CD4-positive, CD25-positive, alpha-beta regulatory T cell (primary cell): Measurements from ENCODE around the gene L3HYPDH. TPM values are rescaled to one million over a fixed set of nuclear protein-coding genes. Genes with fewer than 3 reads are reported as not detected.

Source experiments
- ATAC-seq, 2 donors: fragments of 150-1000 bp; cut with Tn5 transposase; one replicate each; pipeline ENCODE4 v1.10.0; 2021; ENCODE audit warnings: low read depth in 2 of 2, moderate number of reproducible peaks in 2 of 2, moderate library complexity in 1 of 2
- DNase-seq, 3 donors: peaks; one replicate each; pipeline versions ENCODE4 v3.0.0 to v3.0.0-alpha.2; 2012 to 2022; ENCODE audit warnings: mixed read lengths in 1 of 3
- H3K27ac ChIP-seq: one replicate; pipeline ENCODE4 v1.7.0; 2013; ENCODE audit warnings: mild to moderate bottlenecking, low read length; ENCODE audit not compliant: insufficient read depth, poor library complexity, severe bottlenecking
- H3K27me3 ChIP-seq: one replicate; pipeline ENCODE4 v1.7.0; 2013; ENCODE audit warnings: low read length; ENCODE audit not compliant: control insufficient read depth, insufficient read depth
- H3K36me3 ChIP-seq: one replicate; pipeline ENCODE4 v1.7.0; 2013; ENCODE audit warnings: mild to moderate bottlenecking, low read length, moderate library complexity; ENCODE audit not compliant: control insufficient read depth, insufficient read depth
- H3K4me1 ChIP-seq: 2 replicates; pipeline ENCODE4 v1.7.0; 2013; ENCODE audit warnings: mild to moderate bottlenecking, low read length; ENCODE audit not compliant: insufficient read depth, control insufficient read depth, poor library complexity, severe bottlenecking
- H3K4me3 ChIP-seq: one replicate; pipeline ENCODE4 v1.7.0; 2013; ENCODE audit warnings: low read depth, mild to moderate bottlenecking, low read length, moderate library complexity
- H3K9me3 ChIP-seq, 2 experiments: 1 replicate in 1 of 2; 2 replicates in 1 of 2; pipeline ENCODE4 v1.7.0; 2013; ENCODE audit warnings: low read length in 2 of 2, mild to moderate bottlenecking in 1 of 2, moderate library complexity in 1 of 2; ENCODE audit not compliant: control insufficient read depth in 2 of 2
- H3K27ac Mint-ChIP-seq, 3 donors: one replicate each; pipeline ENCODE4 v1.8.0; 2020 to 2022; ENCODE audit warnings: mild to moderate bottlenecking in 3 of 3, mixed read lengths in 3 of 3, moderate library complexity in 2 of 3
- H3K27me3 Mint-ChIP-seq: one replicate; pipeline ENCODE4 v1.8.0; 2022; ENCODE audit warnings: mild to moderate bottlenecking, mixed read lengths
- H3K36me3 Mint-ChIP-seq: one replicate; pipeline ENCODE4 v1.8.0; 2020; ENCODE audit warnings: mixed read lengths
- H3K4me1 Mint-ChIP-seq, 4 donors: one replicate each; pipeline ENCODE4 v1.8.0; 2020 to 2022; ENCODE audit warnings: mixed read lengths in 4 of 4, mild to moderate bottlenecking in 1 of 4
- H3K4me3 Mint-ChIP-seq, 4 donors: one replicate each; pipeline ENCODE4 v1.8.0; 2020 to 2022; ENCODE audit warnings: mild to moderate bottlenecking in 4 of 4, mixed read lengths in 4 of 4, moderate library complexity in 3 of 4
- H3K9me3 Mint-ChIP-seq, 7 donors: one replicate each; pipeline ENCODE4 v1.8.0; 2020 to 2022; ENCODE audit warnings: mixed read lengths in 7 of 7, mild to moderate bottlenecking in 3 of 7, moderate library complexity in 2 of 7
- polyA plus RNA-seq, 4 donors: library from polyadenylated mRNA; unstranded; fragments of 300-500 nt; fragmentation: Illumina TruSeq; gene quantifications; one replicate each; pipeline ENCODE4 v1.2.3, GENCODE V29; 2021
- total RNA-seq: library from RNA; stranded (reverse); gene quantifications from one replicate; pipeline ENCODE4 v1.2.3, GENCODE V29; 2022

The L3HYPDH gene
- total and polyA plus RNA-seq, 5 donors from 2014 or later, result 3.5 to 20.6 (median 5.1) TPM

DNA sequence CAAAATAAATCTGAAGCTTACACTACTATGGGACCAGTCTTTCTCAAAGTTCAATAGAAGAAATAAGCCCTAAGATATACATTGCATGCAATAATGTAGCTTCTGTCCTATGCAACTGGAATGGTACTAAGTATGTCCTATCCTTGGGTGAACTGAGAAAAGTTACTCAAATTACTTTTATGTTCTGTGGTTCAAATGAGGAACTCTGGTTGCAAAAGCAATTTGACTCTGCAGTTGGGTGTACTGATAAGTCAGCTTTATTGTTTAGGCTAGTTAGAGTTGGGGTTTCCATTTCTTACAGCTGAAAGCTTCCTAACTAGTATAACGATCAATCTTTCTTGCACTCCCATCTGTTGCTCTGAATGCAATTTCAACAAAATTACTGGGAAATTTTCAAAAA lies 48.2 kb downstream of the L3HYPDH start:
- Histone ChIP-seq H3K4me1 (no peaks in the 10 kb centered on the region), H3K4me3 (no peak overlapping the region), H3K36me3 (no peaks in the 10 kb centered on the region), H3K27ac (no peak overlapping the region), H3K27me3 (peaks cover 3% of the 10 kb centered on the region), H3K9me3 (no peaks in the 10 kb centered on the region)
- Mint-ChIP-seq H3K4me3 (no peak overlapping the region), H3K4me1 (peaks cover 0 to 3% (median 0%) of the 10 kb centered on the region in 4 donors), H3K36me3 (no peaks in the 10 kb centered on the region), H3K9me3 (no peaks in the 10 kb centered on the region), H3K27ac (no peak overlapping the region), H3K27me3 (no peaks in the 10 kb centered on the region)
- ATAC-seq, result no peak
- no peak for DNase-seq

- H3K36me3 Mint-ChIP-seq, result no peaks in the 10 kb centered on the region
- no peak overlapping the region for H3K27ac Mint-ChIP-seq
- H3K27me3 Mint-ChIP-seq, result no peaks in the 10 kb centered on the region
- DNase-seq, result no peak
- Histone ChIP-seq H3K27me3 (peaks cover 3% of the 10 kb centered on the region), H3K27ac (no peak overlapping the region), H3K4me3 (no peak overlapping the region), H3K9me3 (no peaks in the 10 kb centered on the region), H3K36me3 (no peaks in the 10 kb centered on the region), H3K4me1 (no peaks in the 10 kb centered on the region)
- H3K4me3 Mint-ChIP-seq, result no peak overlapping the region
- H3K4me1 Mint-ChIP-seq, result peaks cover 0 to 3% (median 0%) of the 10 kb centered on the region in 4 donors
- no peak for ATAC-seq
- no peaks in the 10 kb centered on the region for H3K9me3 Mint-ChIP-seq
Observed at GRCh38 chr14:59435101-59435500, 49.1 kb downstream of the L3HYPDH start.

DNA sequence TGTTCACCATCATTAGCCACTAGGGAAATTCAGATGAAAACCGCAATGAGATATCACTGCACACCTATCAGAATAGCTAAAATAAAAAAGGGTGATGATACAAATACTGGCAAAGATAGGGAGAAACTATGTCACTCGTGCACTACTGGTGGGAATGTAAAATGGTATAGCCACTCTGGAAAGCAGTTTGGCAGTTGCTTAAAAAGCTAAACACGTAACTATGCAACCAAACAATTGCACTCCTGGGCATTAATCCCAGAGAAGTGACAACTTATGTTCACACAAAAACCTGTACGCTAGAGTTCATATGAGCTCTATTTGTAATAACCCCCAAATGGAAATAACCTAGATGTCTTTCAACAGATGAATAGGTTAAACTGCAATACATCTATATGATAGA lies 54.4 kb downstream of the L3HYPDH start:
- Histone ChIP-seq H3K27ac (no peak overlapping the region), H3K4me1 (no peaks in the 10 kb centered on the region), H3K9me3 (no peaks in the 10 kb centered on the region), H3K36me3 (no peaks in the 10 kb centered on the region), H3K4me3 (no peak overlapping the region), H3K27me3 (no peaks in the 10 kb centered on the region)
- ATAC-seq (no peak), DNase-seq (no peak)
- H3K27ac Mint-ChIP-seq, result no peak overlapping the region
- no peaks in the 10 kb centered on the region for H3K9me3 Mint-ChIP-seq
- H3K4me1 Mint-ChIP-seq, result no peaks in the 10 kb centered on the region
- no peaks in the 10 kb centered on the region for H3K36me3 Mint-ChIP-seq
- no peak overlapping the region for H3K4me3 Mint-ChIP-seq
- peaks cover 8% of the 10 kb centered on the region for H3K27me3 Mint-ChIP-seq

DNA sequence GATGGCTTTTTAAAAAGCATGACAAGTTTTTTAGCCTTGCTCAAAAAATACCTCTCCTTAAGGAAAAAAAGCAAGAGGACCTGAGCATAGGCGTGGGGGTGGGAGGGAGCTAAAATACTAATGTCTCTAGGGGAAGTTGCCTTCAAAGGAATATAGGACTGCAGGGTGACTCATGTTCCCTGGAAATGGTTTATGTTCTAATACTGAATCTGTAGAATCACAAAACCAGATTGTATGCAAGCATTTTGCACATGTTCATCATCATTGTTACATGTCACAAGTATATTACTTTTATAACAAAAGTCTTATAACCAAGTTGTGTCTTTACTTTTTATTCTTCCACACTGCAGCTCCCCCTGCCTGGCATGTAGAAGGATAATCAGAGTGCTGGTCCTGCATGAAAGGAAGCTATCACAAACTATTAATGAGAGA lies 55.6 kb downstream of the L3HYPDH start:
- ATAC-seq (no peak), DNase-seq (peak in 1 of 3 donors; percentile 5)
- no peak overlapping the region for H3K27ac ChIP-seq
- no peaks in the 10 kb centered on the region for H3K9me3 Mint-ChIP-seq
- H3K4me1 ChIP-seq, result no peaks in the 10 kb centered on the region
- no peak overlapping the region for H3K27ac Mint-ChIP-seq
- H3K9me3 ChIP-seq, result no peaks in the 10 kb centered on the region
- no peaks in the 10 kb centered on the region for H3K36me3 ChIP-seq
- no peaks in the 10 kb centered on the region for H3K36me3 Mint-ChIP-seq
- peaks cover 11% of the 10 kb centered on the region for H3K27me3 Mint-ChIP-seq
- no peaks in the 10 kb centered on the region for H3K27me3 ChIP-seq
- no peak overlapping the region for H3K4me3 ChIP-seq
- H3K4me1 Mint-ChIP-seq, result no peaks in the 10 kb centered on the region
- H3K4me3 Mint-ChIP-seq, result no peak overlapping the region

GRCh38 chr14:59427653-59428580 lies 56.3 kb downstream of the L3HYPDH start:
- ATAC-seq, result no peak
- Mint-ChIP-seq H3K4me1 (no peaks in the 10 kb centered on the region), H3K27me3 (peaks cover 11% of the 10 kb centered on the region), H3K36me3 (no peaks in the 10 kb centered on the region), H3K27ac (no peak overlapping the region), H3K9me3 (no peaks in the 10 kb centered on the region), H3K4me3 (no peak overlapping the region)
- Histone ChIP-seq H3K36me3 (no peaks in the 10 kb centered on the region), H3K4me3 (no peak overlapping the region), H3K9me3 (no peaks in the 10 kb centered on the region), H3K4me1 (no peaks in the 10 kb centered on the region), H3K27ac (no peak overlapping the region), H3K27me3 (no peaks in the 10 kb centered on the region)
- DNase-seq, result no peak

DNA sequence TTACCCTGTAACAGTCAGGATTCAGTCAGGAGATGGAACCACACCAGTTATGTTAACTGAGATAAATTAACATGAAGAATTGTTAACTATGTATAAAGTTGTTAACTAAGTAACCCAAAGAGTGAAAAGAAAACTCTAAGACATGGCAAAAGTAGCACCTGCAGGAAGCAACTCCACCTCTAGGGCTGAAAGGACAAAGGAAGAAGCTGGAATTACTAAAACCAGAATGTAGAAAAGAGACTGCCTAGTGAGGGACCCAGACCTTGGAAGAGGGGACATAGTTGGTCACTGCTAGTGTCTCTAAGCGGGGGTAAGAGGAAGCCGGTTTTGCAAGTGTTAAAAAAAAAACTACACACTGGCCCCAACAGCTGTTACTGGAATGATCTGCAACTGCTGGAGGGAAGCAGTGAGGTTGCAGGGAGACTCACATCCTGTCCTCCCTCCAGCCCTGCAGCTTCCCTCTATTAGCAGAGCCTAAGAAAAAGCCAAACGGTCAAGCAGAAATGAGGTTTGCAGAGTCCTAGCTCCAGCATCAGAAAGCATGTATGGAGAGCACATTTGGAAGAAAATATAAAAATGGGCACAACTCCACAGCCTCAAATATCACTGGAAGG lies 58.8 kb downstream of the L3HYPDH start:
- H3K27me3 ChIP-seq, result peaks cover 2% of the 10 kb centered on the region
- no peak for DNase-seq
- peaks cover 11% of the 10 kb centered on the region for H3K27me3 Mint-ChIP-seq

GRCh38 chr14:59424341-59425071 lies 59.7 kb downstream of the L3HYPDH start:
- DNase-seq (no peak), ATAC-seq (no peak)
- no peaks in the 10 kb centered on the region for H3K9me3 ChIP-seq
- Mint-ChIP-seq H3K27ac (no peak overlapping the region), H3K4me3 (no peak overlapping the region), H3K27me3 (peaks cover 11% of the 10 kb centered on the region), H3K4me1 (no peaks in the 10 kb centered on the region), H3K9me3 (no peaks in the 10 kb centered on the region), H3K36me3 (no peaks in the 10 kb centered on the region)
- no peak overlapping the region for H3K4me3 ChIP-seq
- H3K27ac ChIP-seq, result no peak overlapping the region
- no peaks in the 10 kb centered on the region for H3K36me3 ChIP-seq
- H3K4me1 ChIP-seq, result no peaks in the 10 kb centered on the region
- peaks cover 2% of the 10 kb centered on the region for H3K27me3 ChIP-seq

More for the DNA sequence above, 58.8 kb downstream of the L3HYPDH start:
- H3K27ac Mint-ChIP-seq, result no peak overlapping the region
- no peaks in the 10 kb centered on the region for H3K9me3 Mint-ChIP-seq
- H3K27ac ChIP-seq, result no peak overlapping the region
- H3K4me3 ChIP-seq, result no peak overlapping the region
- no peaks in the 10 kb centered on the region for H3K36me3 Mint-ChIP-seq
- H3K4me1 ChIP-seq, result no peaks in the 10 kb centered on the region
- no peaks in the 10 kb centered on the region for H3K4me1 Mint-ChIP-seq
- H3K9me3 ChIP-seq, result no peaks in the 10 kb centered on the region
- no peak for ATAC-seq
- no peak overlapping the region for H3K4me3 Mint-ChIP-seq
- no peaks in the 10 kb centered on the region for H3K36me3 ChIP-seq
